Stimulated activated naive B cell treated with anti-CD40 and anti-IgM and Interleukin-4, amounts not matched to agents 10 μg/mL and 1 μg/mL and 100 μg/mL, for 72 hours (primary cell): ENCODE data around the gene SYT8.
"Not testable (repeated sequence)": the region's sequence is repeated elsewhere in the genome, so short reads cannot be mapped to it uniquely, and the experiment has no call there.

Experiments
- ATAC-seq, 2 donors: fragments of 150-1000 bp; cut with Tn5 transposase; replicated peaks; 2 replicates each; pipeline ENCODE4 v1.10.0; 2021; ENCODE audit warnings: moderate library complexity in 1 of 2
- DNase-seq: peaks from one replicate; pipeline ENCODE4 v3.0.0; 2021
- H3K27ac Mint-ChIP-seq: one replicate; pipeline ENCODE4 v1.8.0; 2022; ENCODE audit warnings: mild to moderate bottlenecking, mixed read lengths
- H3K27me3 Mint-ChIP-seq, 2 donors: one replicate each; pipeline ENCODE4 v1.8.0; 2022; ENCODE audit warnings: mixed read lengths in 2 of 2
- H3K36me3 Mint-ChIP-seq, 2 donors: one replicate each; pipeline ENCODE4 v1.8.0; 2022; ENCODE audit warnings: mixed read lengths in 2 of 2, mild to moderate bottlenecking in 1 of 2
- H3K4me1 Mint-ChIP-seq, 2 donors: one replicate each; pipeline ENCODE4 v1.8.0; 2022; ENCODE audit warnings: mixed read lengths in 2 of 2, mild to moderate bottlenecking in 1 of 2
- H3K4me3 Mint-ChIP-seq, 2 donors: one replicate each; pipeline ENCODE4 v1.8.0; 2022; ENCODE audit warnings: mild to moderate bottlenecking in 2 of 2, mixed read lengths in 2 of 2, moderate library complexity in 1 of 2
- H3K9me3 Mint-ChIP-seq, 2 donors: one replicate each; pipeline ENCODE4 v1.8.0; 2022; ENCODE audit warnings: mixed read lengths in 2 of 2, mild to moderate bottlenecking in 1 of 2

The SYT8 gene

GRCh38 chr11:1812274-1812673 lies 22.5 kb upstream of the SYT8 start:
- no peak overlapping the region for H3K27ac Mint-ChIP-seq
- no peak overlapping the region for H3K4me3 Mint-ChIP-seq
- H3K36me3 Mint-ChIP-seq, result no peaks in the 10 kb centered on the region
- DNase-seq, result no peak
- no peaks in the 10 kb centered on the region for H3K4me1 Mint-ChIP-seq
- H3K27me3 Mint-ChIP-seq, result peaks cover 34 to 43% of the 10 kb centered on the region in 2 donors
- no peak for ATAC-seq
- no peaks in the 10 kb centered on the region for H3K9me3 Mint-ChIP-seq

GRCh38 chr11:1812801-1813200 lies 22.0 kb upstream of the SYT8 start:
- Mint-ChIP-seq H3K27ac (no peak overlapping the region), H3K36me3 (no peaks in the 10 kb centered on the region), H3K9me3 (no peaks in the 10 kb centered on the region), H3K4me3 (no peak overlapping the region), H3K27me3 (peaks cover 28 to 38% of the 10 kb centered on the region in 2 donors), H3K4me1 (no peaks in the 10 kb centered on the region)
- ATAC-seq (no peak), DNase-seq (no peak)

- not testable (repeated sequence) for ATAC-seq, H3K9me3 Mint-ChIP-seq, H3K36me3 Mint-ChIP-seq, H3K4me3 Mint-ChIP-seq, H3K4me1 Mint-ChIP-seq, H3K27ac Mint-ChIP-seq, DNase-seq
- H3K27me3 Mint-ChIP-seq, result peaks cover 25 to 33% of the 10 kb centered on the region in 2 donors
Measured at GRCh38 chr11:1813356-1813755, 21.4 kb upstream of the SYT8 start.

- Mint-ChIP-seq H3K4me1 (no peaks in the 10 kb centered on the region), H3K36me3 (peaks cover 0 to 3% of the 10 kb centered on the region in 2 donors), H3K9me3 (peaks cover 2 to 4% of the 10 kb centered on the region in 2 donors), H3K27ac (no peak overlapping the region), H3K27me3 (peaks cover 16 to 30% of the 10 kb centered on the region in 2 donors), H3K4me3 (no peak overlapping the region)
- ATAC-seq (no peak), DNase-seq (no peak)
Measured at GRCh38 chr11:1814691-1815090, 20.1 kb upstream of the SYT8 start.

- Mint-ChIP-seq H3K4me1 (no peaks in the 10 kb centered on the region), H3K27me3 (peaks cover 14 to 31% of the 10 kb centered on the region in 2 donors), H3K9me3 (peaks cover 2 to 4% of the 10 kb centered on the region in 2 donors), H3K36me3 (peaks cover 0 to 3% of the 10 kb centered on the region in 2 donors), H3K27ac (no peak overlapping the region), H3K4me3 (no peak overlapping the region)
- no peak for DNase-seq
- no peak for ATAC-seq
Measured at GRCh38 chr11:1815311-1815710, 19.5 kb upstream of the SYT8 start.

- Mint-ChIP-seq H3K36me3 (peaks cover 0 to 3% of the 10 kb centered on the region in 2 donors), H3K27ac (no peak overlapping the region), H3K4me1 (no peaks in the 10 kb centered on the region), H3K9me3 (peaks cover 2 to 4% of the 10 kb centered on the region in 2 donors), H3K27me3 (peaks cover 14 to 29% of the 10 kb centered on the region in 2 donors), H3K4me3 (no peak overlapping the region)
- DNase-seq (no peak), ATAC-seq (no peak)
Measured at GRCh38 chr11:1815751-1816150, 19.0 kb upstream of the SYT8 start.

GRCh38 chr11:1817000-1817399 lies 17.8 kb upstream of the SYT8 start:
- DNase-seq (no peak), ATAC-seq (no peak)
- Mint-ChIP-seq H3K4me1 (no peaks in the 10 kb centered on the region), H3K27me3 (peaks cover 25 to 37% of the 10 kb centered on the region in 2 donors), H3K36me3 (peaks cover 0 to 3% of the 10 kb centered on the region in 2 donors), H3K4me3 (no peak overlapping the region), H3K9me3 (peaks cover 7 to 9% of the 10 kb centered on the region in 2 donors), H3K27ac (no peak overlapping the region)

- Mint-ChIP-seq H3K4me3 (no peak overlapping the region), H3K27me3 (peaks cover 20 to 32% of the 10 kb centered on the region in 2 donors), H3K9me3 (peaks cover 7 to 9% of the 10 kb centered on the region in 2 donors), H3K4me1 (no peaks in the 10 kb centered on the region), H3K36me3 (peaks cover 0 to 3% of the 10 kb centered on the region in 2 donors), H3K27ac (no peak overlapping the region)
- ATAC-seq (no peak), DNase-seq (no peak)
Measured at GRCh38 chr11:1817511-1817910, 17.3 kb upstream of the SYT8 start.

- no peaks in the 10 kb centered on the region for H3K4me1 Mint-ChIP-seq
- H3K9me3 Mint-ChIP-seq, result peaks cover 7 to 9% of the 10 kb centered on the region in 2 donors
- no peak overlapping the region for H3K4me3 Mint-ChIP-seq
- peaks cover 0 to 3% of the 10 kb centered on the region in 2 donors for H3K36me3 Mint-ChIP-seq
- no peak for ATAC-seq
- H3K27me3 Mint-ChIP-seq, result peaks cover 16 to 35% of the 10 kb centered on the region in 2 donors
- DNase-seq, result no peak
- H3K27ac Mint-ChIP-seq, result no peak overlapping the region
Measured at GRCh38 chr11:1819074-1819473, 15.7 kb upstream of the SYT8 start.

GRCh38 chr11:1820463-1821325 lies 14.1 kb upstream of the SYT8 start:
- Mint-ChIP-seq H3K4me1 (no peaks in the 10 kb centered on the region), H3K36me3 (peaks cover 0 to 3% of the 10 kb centered on the region in 2 donors), H3K9me3 (peaks cover 7 to 9% of the 10 kb centered on the region in 2 donors), H3K27me3 (peaks cover 18 to 35% of the 10 kb centered on the region in 2 donors), H3K27ac (no peak overlapping the region), H3K4me3 (no peak overlapping the region)
- DNase-seq (no peak), ATAC-seq (no peak)

- H3K9me3 Mint-ChIP-seq, result peaks cover 7 to 9% of the 10 kb centered on the region in 2 donors
- no peaks in the 10 kb centered on the region for H3K4me1 Mint-ChIP-seq
- H3K27me3 Mint-ChIP-seq, result peaks cover 18 to 39% of the 10 kb centered on the region in 2 donors
- no peak for ATAC-seq
- no peak overlapping the region for H3K4me3 Mint-ChIP-seq
- DNase-seq, result no peak
- peaks cover 0 to 3% of the 10 kb centered on the region in 2 donors for H3K36me3 Mint-ChIP-seq
- no peak overlapping the region for H3K27ac Mint-ChIP-seq
Measured at GRCh38 chr11:1821562-1821961, 13.2 kb upstream of the SYT8 start.

- no peak for ATAC-seq
- no peak for DNase-seq
- Mint-ChIP-seq H3K4me1 (no peaks in the 10 kb centered on the region), H3K4me3 (no peak overlapping the region), H3K36me3 (peaks cover 0 to 3% of the 10 kb centered on the region in 2 donors), H3K27me3 (peaks cover 25 to 49% of the 10 kb centered on the region in 2 donors), H3K9me3 (peaks cover 7 to 9% of the 10 kb centered on the region in 2 donors), H3K27ac (no peak overlapping the region)
Measured at GRCh38 chr11:1822648-1823375, 12.0 kb upstream of the SYT8 start.

GRCh38 chr11:1823376-1824220 lies 11.2 kb upstream of the SYT8 start:
- Mint-ChIP-seq H3K4me1 (no peaks in the 10 kb centered on the region), H3K27me3 (peaks cover 29 to 52% of the 10 kb centered on the region in 2 donors), H3K4me3 (no peak overlapping the region), H3K9me3 (peaks cover 7 to 9% of the 10 kb centered on the region in 2 donors), H3K27ac (no peak overlapping the region), H3K36me3 (peaks cover 0 to 3% of the 10 kb centered on the region in 2 donors)
- ATAC-seq, result no peak
- DNase-seq, result no peak
